CD14-positive monocyte (primary cell): ENCODE measurements around the gene TNRC6A. TPM values are rescaled to one million over a fixed set of nuclear protein-coding genes. Genes with fewer than 3 reads are reported as not detected.

Experiments used
- DNase-seq, 3 donors: peaks; one replicate each; pipeline ENCODE4 v3.0.0-alpha.2; 2011 to 2022
- H2AFZ ChIP-seq: 2 replicates; pipeline ENCODE4 v1.6.0; 2012; ENCODE audit warnings: mild to moderate bottlenecking, low read depth, low read length, inconsistent platforms; ENCODE audit not compliant: insufficient read depth, poor library complexity, severe bottlenecking
- H3K27ac ChIP-seq, 2 donors: 1 replicate in 1 of 2; 2 replicates in 1 of 2; pipeline ENCODE4 v1.5.1; 2012 to 2013; ENCODE audit warnings: low read length in 2 of 2, control low read depth in 1 of 2, inconsistent platforms in 1 of 2, low read depth in 1 of 2, mild to moderate bottlenecking in 1 of 2
- H3K27me3 ChIP-seq, 2 donors: one replicate each; pipeline versions ENCODE4 v1.6.0 to v1.6.1; 2011 to 2013; ENCODE audit warnings: low read length in 2 of 2; ENCODE audit not compliant: control insufficient read depth in 2 of 2, insufficient read depth in 2 of 2
- H3K36me3 ChIP-seq, 2 donors: replicated peaks in 1 of 2; 1 replicate in 1 of 2; 2 replicates in 1 of 2; pipeline versions ENCODE4 v1.5.1 to v1.6.1; 2012 to 2013; ENCODE audit warnings: low read length in 2 of 2, control low read depth in 1 of 2, inconsistent platforms in 1 of 2, mild to moderate bottlenecking in 1 of 2; ENCODE audit not compliant: insufficient read depth in 2 of 2, control insufficient read depth in 1 of 2
- H3K4me1 ChIP-seq, 2 donors: 1 replicate in 1 of 2; 2 replicates in 1 of 2; pipeline versions ENCODE4 v1.5.1 to v1.6.1; 2012 to 2013; ENCODE audit warnings: low read length in 2 of 2, control low read depth in 1 of 2, inconsistent platforms in 1 of 2, mild to moderate bottlenecking in 1 of 2, moderate library complexity in 1 of 2; ENCODE audit not compliant: insufficient read depth in 2 of 2, control insufficient read depth in 1 of 2
- H3K4me2 ChIP-seq: replicated peaks from 2 replicates; pipeline ENCODE3; 2012; ENCODE audit warnings: low read length, moderate library complexity, mild to moderate bottlenecking; ENCODE audit not compliant: poor library complexity, severe bottlenecking; ENCODE audit errors: extremely low read depth
- H3K4me3 ChIP-seq, 3 experiments: fragments of 200-600 bp in 1 of 3; sonication (generic) in 1 of 3; replicated peaks in 1 of 3; 1 replicate in 2 of 3; 2 replicates in 1 of 3; pipeline ENCODE4 v1.5.1; 2011 to 2013; ENCODE audit warnings: low read length in 3 of 3, mild to moderate bottlenecking in 3 of 3, control low read depth in 2 of 3, low read depth in 2 of 3, inconsistent platforms in 1 of 3, moderate library complexity in 1 of 3
- H3K79me2 ChIP-seq: 2 replicates; pipeline ENCODE4 v1.6.0; 2012; ENCODE audit warnings: mild to moderate bottlenecking, control low read depth, inconsistent platforms, low read length, moderate library complexity; ENCODE audit not compliant: insufficient read depth
- H3K9ac ChIP-seq: 2 replicates; pipeline ENCODE4 v1.6.0; 2017; ENCODE audit warnings: low read length, mild to moderate bottlenecking; ENCODE audit not compliant: insufficient read depth, poor library complexity, severe bottlenecking
- H3K9me3 ChIP-seq, 2 donors: replicated peaks in 1 of 2; 1 replicate in 1 of 2; 2 replicates in 1 of 2; pipeline versions ENCODE4 v1.5.1 to v1.6.1; 2012 to 2013; ENCODE audit warnings: low read length in 2 of 2, control low read depth in 1 of 2; ENCODE audit not compliant: control insufficient read depth in 1 of 2, insufficient read depth in 1 of 2
- H4K20me1 ChIP-seq: 2 replicates; pipeline ENCODE4 v1.6.0; 2012; ENCODE audit warnings: mild to moderate bottlenecking, low read length, control low read depth, moderate library complexity; ENCODE audit not compliant: insufficient read depth
- H3K27ac Mint-ChIP-seq, 7 donors: one replicate each; pipeline ENCODE4 v1.8.0; 2020; ENCODE audit warnings: mild to moderate bottlenecking in 7 of 7, mixed read lengths in 7 of 7, moderate library complexity in 6 of 7, inconsistent platforms in 2 of 7
- H3K27me3 Mint-ChIP-seq, 3 donors: one replicate each; pipeline ENCODE4 v1.8.0; 2021 to 2022; ENCODE audit warnings: low read depth in 3 of 3, mild to moderate bottlenecking in 3 of 3, mixed read lengths in 3 of 3, moderate library complexity in 3 of 3, inconsistent platforms in 1 of 3
- H3K36me3 Mint-ChIP-seq, 2 donors: one replicate each; pipeline ENCODE4 v1.8.0; 2020; ENCODE audit warnings: mixed read lengths in 2 of 2, inconsistent platforms in 1 of 2, mild to moderate bottlenecking in 1 of 2
- H3K4me1 Mint-ChIP-seq: one replicate; pipeline ENCODE4 v1.8.0; 2020; ENCODE audit warnings: mild to moderate bottlenecking, mixed read lengths
- H3K4me3 Mint-ChIP-seq, 2 donors: one replicate each; pipeline ENCODE4 v1.8.0; 2020; ENCODE audit warnings: mild to moderate bottlenecking in 2 of 2, mixed read lengths in 2 of 2, moderate library complexity in 1 of 2
- H3K9me3 Mint-ChIP-seq, 7 donors: one replicate each; pipeline ENCODE4 v1.8.0; 2020 to 2022; ENCODE audit warnings: mixed read lengths in 7 of 7, mild to moderate bottlenecking in 6 of 7, moderate library complexity in 6 of 7, inconsistent platforms in 2 of 7
- CTCF ChIP-seq: fragments of 200-600 bp; IDR thresholded peaks from one replicate; pipeline ENCODE4 v1.8.0; 2022; ENCODE audit warnings: antibody characterized with exemption, mild to moderate bottlenecking
- WGBS: methylation state at CpG from one replicate; pipeline ENCODE4 v1.1.5; 2013; ENCODE audit warnings: missing lambda C conversion rate; ENCODE audit not compliant: insufficient coverage; 5-methylcytosine and 5-hydroxymethylcytosine counted together
- intact Hi-C, 2 donors: fragments of 100-400 bp; cut with micrococcal nuclease; formaldehyde crosslinking; loops; one replicate each; pipeline versions ENCODE4 v1.15.0 to v1.15.1; 2023
- polyA plus RNA-seq, 3 donors: library from polyadenylated mRNA; depleted of rRNA in 1 of 3; unstranded in 2 of 3; stranded (reverse) in 1 of 3; fragments of 300-500 nt in 2 of 3; fragments of >200 nt in 1 of 3; fragmentation: Illumina TruSeq in 2 of 3; gene quantifications; 1 replicate in 2 of 3; 2 replicates in 1 of 3; pipeline ENCODE4 v1.2.3, GENCODE V29; 2012 to 2021

Gene TNRC6A
- polyA plus RNA-seq, 3 donors, result 3.3 to 36.1 (median 4.0) TPM

GRCh38 chr16:24713379-24713778 lies 16.1 kb upstream of the TNRC6A start:
- no peak overlapping the region for H3K4me2 ChIP-seq
- DNase-seq, result no peak
- no peak for TF ChIP-seq CTCF
- peaks cover 6 to 20% of the 10 kb centered on the region in 2 donors for H3K9me3 ChIP-seq
- Mint-ChIP-seq H3K27me3 (peaks cover 0 to 6% (median 4%) of the 10 kb centered on the region in 3 donors), H3K4me1 (no peaks in the 10 kb centered on the region), H3K4me3 (no peak overlapping the region), H3K36me3 (no peaks in the 10 kb centered on the region), H3K27ac (no peak overlapping the region), H3K9me3 (peaks cover 4 to 26% (median 19%) of the 10 kb centered on the region in 7 donors)
- no peak overlapping the region for H3K27ac ChIP-seq
- H4K20me1 ChIP-seq, result no peaks in the 10 kb centered on the region
- no peaks in the 10 kb centered on the region for H3K36me3 ChIP-seq
- no peaks in the 10 kb centered on the region for H3K27me3 ChIP-seq
- H2AFZ ChIP-seq, result no peak overlapping the region
- intact Hi-C loops, result no loop called here
- H3K79me2 ChIP-seq, result no peaks in the 10 kb centered on the region
- no peak overlapping the region for H3K4me3 ChIP-seq
- H3K9ac ChIP-seq, result no peak overlapping the region
- no peaks in the 10 kb centered on the region for H3K4me1 ChIP-seq

- Histone ChIP-seq H3K9ac (no peak overlapping the region), H3K36me3 (no peaks in the 10 kb centered on the region), H3K27me3 (peaks cover 0 to 3% of the 10 kb centered on the region in 2 donors), H4K20me1 (no peaks in the 10 kb centered on the region), H3K4me3 (no peak overlapping the region), H3K4me2 (no peak overlapping the region), H3K79me2 (no peaks in the 10 kb centered on the region), H3K4me1 (no peaks in the 10 kb centered on the region), H3K9me3 (peaks cover 6 to 20% of the 10 kb centered on the region in 2 donors), H3K27ac (no peak overlapping the region), H2AFZ (no peak overlapping the region)
- intact Hi-C loops, result no loop called here
- peaks cover 1 to 19% (median 7%) of the 10 kb centered on the region in 3 donors for H3K27me3 Mint-ChIP-seq
- WGBS, result 89% methylated on average over 4 of the region's 6 CpGs
- no peaks in the 10 kb centered on the region for H3K36me3 Mint-ChIP-seq
- no peak overlapping the region for H3K27ac Mint-ChIP-seq
- peaks cover 4 to 40% (median 22%) of the 10 kb centered on the region in 7 donors for H3K9me3 Mint-ChIP-seq
- DNase-seq, result no peak
- TF ChIP-seq CTCF, result no peak
- no peaks in the 10 kb centered on the region for H3K4me1 Mint-ChIP-seq
- no peak overlapping the region for H3K4me3 Mint-ChIP-seq
Observed at GRCh38 chr16:24717411-24717810, 12.0 kb upstream of the TNRC6A start.
